ENCODE measurements around the gene FAM193B. TPM values are rescaled to one million over a fixed set of nuclear protein-coding genes. Genes with fewer than 3 reads are reported as not detected.

The FAM193B gene
- total and polyA plus RNA-seq, 2 donors (not counting 1 experiment from before 2014, with no cell fraction given) = 227 to 301 TPM

GRCh38 chr5:177491983-177492746, 62.2 kb downstream of the FAM193B start:
- H3K4me3 Mint-ChIP-seq = no peak overlapping the region
- H3K9me3 Mint-ChIP-seq (ENCODE audit: insufficient read depth) = no peaks in the 10 kb centered on the region
- peak overlapping the region; percentile 37 for H3K27ac Mint-ChIP-seq
- ATAC-seq (ENCODE audit: low read depth) = no peak
- H3K4me1 Mint-ChIP-seq = peaks cover 38% of the 10 kb centered on the region
- Histone ChIP-seq H4K20me1 (ENCODE audit: control insufficient read depth, insufficient read depth, low read length, poor library complexity, severe bottlenecking) (peaks cover 10% of the 10 kb centered on the region), H3K4me3 (ENCODE audit: control extremely low read depth in 1 of 5, extremely low read depth in 1 of 5, insufficient read depth in 1 of 5, low read depth in 2 of 5, low read length in 4 of 5) (no peak overlapping the region), H3K27ac (ENCODE audit: low read length in 2 of 2) (no peak overlapping the region), H3K9me3 (ENCODE audit: control extremely low read depth in 1 of 3, control insufficient read depth in 2 of 3, insufficient read depth in 1 of 3, low read length in 2 of 3) (no peaks in the 10 kb centered on the region), H3K4me2 (replicated peaks; ENCODE audit: low read depth, low read length, poor library complexity, severe bottlenecking) (no peak overlapping the region), H3K27me3 (replicated peaks in 1 of 4; ENCODE audit: control extremely low read depth in 1 of 4, control insufficient read depth in 3 of 4, insufficient read depth in 4 of 4, low read length in 3 of 4) (no peaks in the 10 kb centered on the region), H3K36me3 (replicated peaks in 1 of 2; ENCODE audit: control extremely low read depth in 1 of 2, control insufficient read depth in 1 of 2, extremely low read depth in 1 of 2, insufficient read depth in 2 of 2, low read length in 1 of 2) (peaks cover 0 to 7% of the 10 kb centered on the region in 2 experiments), H3K9ac (ENCODE audit: low read length) (no peak overlapping the region), H3K4me1 (ENCODE audit: control insufficient read depth in 2 of 2, insufficient read depth in 2 of 2, low read length in 2 of 2) (peaks cover 31 to 38% of the 10 kb centered on the region in 2 donors), H3K79me2 (ENCODE audit: control insufficient read depth, insufficient read depth, low read length) (peaks cover 3% of the 10 kb centered on the region), H2AFZ (ENCODE audit: insufficient read depth, low read depth, low read length, poor library complexity, severe bottlenecking) (no peak overlapping the region)
- no peaks in the 10 kb centered on the region for H3K27me3 Mint-ChIP-seq
- CTCF ChIA-PET = interaction anchor here (0.7 to 2.4 kb wide), 6 partner anchors 10 to 585 kb away, joined by 3 to 9 read pairs (median 4); no protein-coding TSS in a partner anchor
- intact Hi-C loops (cut with micrococcal nuclease) = no loop called here
- TF ChIP-seq EZH2 (IDR thresholded peaks at IDR 0.05; ENCODE audit: borderline replicate concordance, insufficient read depth, low read depth, low read length, poor library complexity, severe bottlenecking) (no peak), CTCF (IDR thresholded peaks at IDR 0.05) (no peak)
- POLR2A ChIA-PET = no interaction called here
- WGBS (ENCODE audit: insufficient coverage) = 98% methylated on average over 52 of the region's 54 CpGs
- no peak for DNase-seq

- intact Hi-C loops (cut with micrococcal nuclease) = no loop called here
- TF ChIP-seq CTCF (IDR thresholded peaks at IDR 0.05) (peak; percentile 47), EZH2 (IDR thresholded peaks at IDR 0.05; ENCODE audit: borderline replicate concordance, insufficient read depth, low read depth, low read length, poor library complexity, severe bottlenecking) (no peak)
- Histone ChIP-seq H3K4me1 (ENCODE audit: control insufficient read depth in 2 of 2, insufficient read depth in 2 of 2, low read length in 2 of 2) (peaks cover 28 to 32% of the 10 kb centered on the region in 2 donors), H3K27ac (ENCODE audit: low read length in 2 of 2) (no peak overlapping the region), H3K9me3 (ENCODE audit: control extremely low read depth in 1 of 3, control insufficient read depth in 2 of 3, insufficient read depth in 1 of 3, low read length in 2 of 3) (no peaks in the 10 kb centered on the region), H3K36me3 (replicated peaks in 1 of 2; ENCODE audit: control extremely low read depth in 1 of 2, control insufficient read depth in 1 of 2, extremely low read depth in 1 of 2, insufficient read depth in 2 of 2, low read length in 1 of 2) (peaks cover 0 to 8% of the 10 kb centered on the region in 2 experiments), H3K4me2 (replicated peaks; ENCODE audit: low read depth, low read length, poor library complexity, severe bottlenecking) (no peak overlapping the region), H3K27me3 (replicated peaks in 1 of 4; ENCODE audit: control extremely low read depth in 1 of 4, control insufficient read depth in 3 of 4, insufficient read depth in 4 of 4, low read length in 3 of 4) (no peaks in the 10 kb centered on the region), H3K4me3 (ENCODE audit: control extremely low read depth in 1 of 5, extremely low read depth in 1 of 5, insufficient read depth in 1 of 5, low read depth in 2 of 5, low read length in 4 of 5) (no peak overlapping the region), H3K79me2 (ENCODE audit: control insufficient read depth, insufficient read depth, low read length) (peaks cover 3% of the 10 kb centered on the region), H2AFZ (ENCODE audit: insufficient read depth, low read depth, low read length, poor library complexity, severe bottlenecking) (no peak overlapping the region), H3K9ac (ENCODE audit: low read length) (no peak overlapping the region), H4K20me1 (ENCODE audit: control insufficient read depth, insufficient read depth, low read length, poor library complexity, severe bottlenecking) (peaks cover 8% of the 10 kb centered on the region)
- Mint-ChIP-seq H3K4me1 (peaks cover 37% of the 10 kb centered on the region), H3K27me3 (no peaks in the 10 kb centered on the region), H3K27ac (no peak overlapping the region), H3K4me3 (no peak overlapping the region), H3K9me3 (ENCODE audit: insufficient read depth) (no peaks in the 10 kb centered on the region)
- DNase-seq (no peak), ATAC-seq (ENCODE audit: low read depth) (no peak)
- ChIA-PET POLR2A (no interaction called here), CTCF (interaction anchor here (1.7 to 2.4 kb wide), 2 partner anchors 10 to 16 kb away, joined by 4 to 9 read pairs; no protein-coding TSS in a partner anchor)
- 87% methylated on average over 32 of the region's 43 CpGs for WGBS (ENCODE audit: insufficient coverage)
Observed at GRCh38 chr5:177491429-177491945, 62.9 kb downstream of the FAM193B start.
